HG03378 (cell line): ENCODE data around the gene MLF1.
A peak's percentile ranks its signal among the peaks of the same experiment; 100 is the strongest.
"Not testable (repeated sequence)": the region's sequence is repeated elsewhere in the genome, so short reads cannot be mapped to it uniquely, and the experiment has no call there.

Source experiments
- ATAC-seq: cut with Tn5 transposase; IDR thresholded peaks from one replicate; pipeline ENCODE4 v1.9.1; 2021; ENCODE audit warnings: mild to moderate bottlenecking, moderate library complexity; ENCODE audit not compliant: unreplicated experiment

The MLF1 gene

GRCh38 chr3:158570999-158571702 is at the start of gene MLF1:
Gene MLF1 (plus strand): TSS chr3:158571194. CDS start chr3:158571301, 107 bp downstream.
- peak; percentile 100 for ATAC-seq

- no peak for ATAC-seq
Observed at GRCh38 chr3:158522221-158523136, 48.5 kb upstream of the MLF1 start.

GRCh38 chr3:158528076-158528674 is 42.8 kb upstream of the MLF1 start:
- ATAC-seq, result no peak

- no peak for ATAC-seq
Observed at GRCh38 chr3:158531334-158531733, 39.7 kb upstream of the MLF1 start.

GRCh38 chr3:158532099-158532734 is 38.8 kb upstream of the MLF1 start:
- peak; percentile 62 for ATAC-seq

- no peak for ATAC-seq
Observed at GRCh38 chr3:158535918-158536317, 35.1 kb upstream of the MLF1 start.

GRCh38 chr3:158539414-158540014 is 31.5 kb upstream of the MLF1 start:
- peak; percentile 71 for ATAC-seq

GRCh38 chr3:158540066-158540465 is 30.9 kb upstream of the MLF1 start:
- no peak for ATAC-seq

GRCh38 chr3:158548691-158549090 is 22.3 kb upstream of the MLF1 start:
- ATAC-seq, result no peak

GRCh38 chr3:158549938-158550337 is 21.1 kb upstream of the MLF1 start:
- not testable (repeated sequence) for ATAC-seq

GRCh38 chr3:158552124-158552523 is 18.9 kb upstream of the MLF1 start:
- ATAC-seq, result no peak

- no peak for ATAC-seq
Observed at GRCh38 chr3:158559504-158559903, 11.5 kb upstream of the MLF1 start.

- no peak for ATAC-seq
Observed at GRCh38 chr3:158560979-158561378, 10.0 kb upstream of the MLF1 start.

GRCh38 chr3:158562674-158563073 is 8.3 kb upstream of the MLF1 start:
- no peak for ATAC-seq

GRCh38 chr3:158563076-158563475 is 7.9 kb upstream of the MLF1 start:
- no peak for ATAC-seq

GRCh38 chr3:158565076-158565475 is 5.9 kb upstream of the MLF1 start:
- ATAC-seq, result no peak

- ATAC-seq, result no peak
Observed at GRCh38 chr3:158568784-158569183, 2.2 kb upstream of the MLF1 start.

- ATAC-seq, result no peak
Observed at GRCh38 chr3:158569794-158570193, 1.2 kb upstream of the MLF1 start.

GRCh38 chr3:158571969-158572765 is 1.2 kb downstream of the MLF1 start:
- no peak for ATAC-seq

- no peak for ATAC-seq
Observed at GRCh38 chr3:158572766-158573060, 1.7 kb downstream of the MLF1 start.
